Lower leg skin (tissue), 4 donors: ENCODE results near the gene AKIRIN2. TPM values are rescaled to one million over a fixed set of nuclear protein-coding genes. Genes with fewer than 3 reads are reported as not detected.
"Not testable (repeated sequence)": the region's sequence is repeated elsewhere in the genome, so short reads cannot be mapped to it uniquely, and the experiment has no call there.

Source experiments
- DNase-seq, 2 donors: peaks; one replicate each; pipeline ENCODE4 v3.0.0-alpha.2; 2019; ENCODE audit warnings: low spot score in 2 of 2
- H3K4me3 ChIP-seq: fragments of 200-600 bp; sonication (generic); 2 replicates; pipeline ENCODE4 v1.5.1; 2017; ENCODE audit warnings: mild to moderate bottlenecking, low read depth; ENCODE audit not compliant: poor library complexity, severe bottlenecking
- CTCF ChIP-seq, 3 donors: fragments of 450-650 bp; IDR thresholded peaks; one replicate each; pipeline ENCODE4 v1.5.1; 2016; ENCODE audit warnings: antibody characterized with exemption in 3 of 3, mild to moderate bottlenecking in 3 of 3, moderate library complexity in 2 of 3
- POLR2A ChIP-seq, 2 donors: fragments of 450-650 bp; IDR thresholded peaks; one replicate each; pipeline ENCODE4 v1.6.1; 2016 to 2017; ENCODE audit warnings: antibody characterized with exemption in 2 of 2, mild to moderate bottlenecking in 1 of 2, moderate library complexity in 1 of 2
- WGBS, 2 donors: methylation state at CpG; one replicate each; pipeline ENCODE4 v1.1.5; 2018; 5-methylcytosine and 5-hydroxymethylcytosine counted together
- intact Hi-C: fragments of 100-400 bp; cut with DNase I; formaldehyde crosslinking; loops from one replicate; pipeline ENCODE4 v1.15.0; 2023; ENCODE audit warnings: low total_unique reads
- total RNA-seq, 4 donors: library from RNA; depleted of rRNA; stranded (reverse); fragments of >200 nt; gene quantifications; one replicate each; pipeline ENCODE4 v1.1.0, GENCODE V29; 2016

Gene AKIRIN2
- total RNA-seq, 4 donors from 2014 or later = 11.2 to 30.3 (median 17.2) TPM

DNA sequence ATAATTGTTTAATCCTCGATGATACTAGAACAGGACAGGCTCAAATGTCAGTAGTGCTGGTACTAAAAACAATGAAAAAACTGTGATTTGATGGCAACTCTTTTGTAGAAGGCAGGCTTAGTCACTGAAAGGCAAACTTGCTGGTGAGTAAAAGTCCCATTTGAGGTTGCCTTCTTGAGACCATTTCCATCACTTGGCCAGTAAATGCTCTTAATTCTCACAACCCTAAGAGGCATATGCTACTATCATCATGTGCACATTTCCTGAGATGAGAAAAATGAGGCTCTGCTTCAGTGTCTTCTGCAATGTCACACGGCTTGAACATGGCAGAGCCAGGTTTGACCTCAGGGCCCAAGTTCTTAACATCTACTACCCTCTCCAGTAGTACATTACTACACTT lies 9.9 kb downstream of the AKIRIN2 start:
- 74 to 82% methylated on average over 2 of the region's 2 CpGs for WGBS, 2 donors
- TF ChIP-seq POLR2A (IDR thresholded peaks at IDR 0.05) (no peak), CTCF (IDR thresholded peaks at IDR 0.05) (no peak)

GRCh38 chr6:87690441-87690840 lies 11.6 kb downstream of the AKIRIN2 start:
- 92 to 93% methylated on average over 3 of the region's 3 CpGs for WGBS, 2 donors
- no peak for DNase-seq
- intact Hi-C loops = no loop called here
- TF ChIP-seq POLR2A (IDR thresholded peaks at IDR 0.05) (no peak), CTCF (IDR thresholded peaks at IDR 0.05) (no peak)
- no peak overlapping the region for H3K4me3 ChIP-seq

More for the DNA sequence above, 9.9 kb downstream of the AKIRIN2 start:
- H3K4me3 ChIP-seq = no peak overlapping the region
- intact Hi-C loops = no loop called here
- DNase-seq = no peak

DNA sequence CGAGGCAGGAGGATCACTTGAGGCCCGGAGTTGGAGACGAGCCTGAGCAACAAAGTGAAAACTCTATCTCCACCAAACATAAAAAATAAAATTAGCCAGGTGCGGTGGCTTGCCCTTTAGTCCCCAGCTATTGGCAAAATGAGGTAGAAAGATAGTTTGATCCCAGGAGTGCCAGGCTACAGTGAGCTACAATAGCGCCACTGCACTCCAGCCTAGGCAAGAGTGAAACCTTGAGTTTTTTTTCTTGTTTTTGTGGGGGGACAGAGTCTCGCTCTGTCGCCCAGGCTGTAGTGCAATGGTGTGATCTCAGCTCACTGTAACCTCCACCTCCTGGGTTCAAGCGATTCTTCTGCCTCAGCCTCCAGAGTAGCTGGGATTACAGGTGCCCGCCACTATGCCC lies 14.1 kb downstream of the AKIRIN2 start:
- H3K4me3 ChIP-seq, intact Hi-C loops, DNase-seq: not testable (repeated sequence)
- WGBS, 2 donors = 90 to 94% methylated on average over 9 of the region's 9 CpGs

DNA sequence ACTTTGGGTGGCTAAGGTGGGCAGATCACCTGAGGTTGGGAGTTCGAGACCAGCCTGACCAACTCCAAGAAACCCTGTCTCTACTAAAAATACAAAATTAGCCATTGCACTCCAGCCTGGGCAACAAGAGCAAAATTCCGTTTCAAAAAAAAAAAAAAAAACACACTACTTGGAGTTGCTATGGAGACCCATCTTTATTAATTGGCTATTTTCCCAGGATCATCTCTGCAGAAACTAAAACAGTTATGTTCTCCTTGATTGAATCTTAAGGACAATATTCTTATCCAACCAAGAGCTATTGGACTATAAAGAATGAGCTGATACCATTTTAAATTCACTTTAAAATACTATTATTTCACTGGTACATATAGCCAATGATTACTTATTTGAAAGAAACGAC lies 14.7 kb downstream of the AKIRIN2 start:
- WGBS, 2 donors = 69 to 70% methylated on average over 3 of the region's 3 CpGs
- TF ChIP-seq CTCF (IDR thresholded peaks at IDR 0.05) (no peak), POLR2A (IDR thresholded peaks at IDR 0.05) (no peak)
- intact Hi-C loops = no loop called here
- H3K4me3 ChIP-seq = no peak overlapping the region
- DNase-seq = no peak

DNA sequence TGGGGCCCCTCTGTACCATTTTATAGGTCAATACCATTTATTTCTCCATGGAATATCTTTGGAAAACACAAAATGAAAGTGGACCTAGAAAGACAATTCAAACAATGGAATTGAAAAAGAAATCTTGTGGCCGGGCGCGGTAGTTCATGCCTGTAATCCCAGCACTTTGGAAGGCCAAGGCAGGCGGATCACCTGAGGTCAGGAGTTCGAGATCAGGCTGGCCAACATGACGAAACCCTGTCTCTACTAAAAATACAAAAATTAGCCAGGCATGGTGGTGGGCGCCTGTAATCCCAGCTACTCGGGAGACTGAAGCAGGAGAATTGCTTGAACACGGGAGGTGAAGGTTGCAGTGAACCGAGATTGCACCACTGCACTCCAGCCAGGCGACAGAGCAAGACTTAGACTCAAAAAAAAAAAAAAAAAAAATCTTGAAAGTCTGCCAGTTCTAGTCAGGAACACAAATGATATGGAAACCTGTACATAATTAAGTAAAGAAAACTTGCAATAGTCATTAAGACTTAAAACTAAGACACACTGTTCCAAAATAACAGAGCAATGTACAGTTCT lies 15.3 kb downstream of the AKIRIN2 start:
- H3K4me3 ChIP-seq, intact Hi-C loops, DNase-seq: not testable (repeated sequence)
- whole genome bisulfite sequencing, 2 donors = 89 to 93% methylated on average over 11 of the region's 11 CpGs

DNA sequence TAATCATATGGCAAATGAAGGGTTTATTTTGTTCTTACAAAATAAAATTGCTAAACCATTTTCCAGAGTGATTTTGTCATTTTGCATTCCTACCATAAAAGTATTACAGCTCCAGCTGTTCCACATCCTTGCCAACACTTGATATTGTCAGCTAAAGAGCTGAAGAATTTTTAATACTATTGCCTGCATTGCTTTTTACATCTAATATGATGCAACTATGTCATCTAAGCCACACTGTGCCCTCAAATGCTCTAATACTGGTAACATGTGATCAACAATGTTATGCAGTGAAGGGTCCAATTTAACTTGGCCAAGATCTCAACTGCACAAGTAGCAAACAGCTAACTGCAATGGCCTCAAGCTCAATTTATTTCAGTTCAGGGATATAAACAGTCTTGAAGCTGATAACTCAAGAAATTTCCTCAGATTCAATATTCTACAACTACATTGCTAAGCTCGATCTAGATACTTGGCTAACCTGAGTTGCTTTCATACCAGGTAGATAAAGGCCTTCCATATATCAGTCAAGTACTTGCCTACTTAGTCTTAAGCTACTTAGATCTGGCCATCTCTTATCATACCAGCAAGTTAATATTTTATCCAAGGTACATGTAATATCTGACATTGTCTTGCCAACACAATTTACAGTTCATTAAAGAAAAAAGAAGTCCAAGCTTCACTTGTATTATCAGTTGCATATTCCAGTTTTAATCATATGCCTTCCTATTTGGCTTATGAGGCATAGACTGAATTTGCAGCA lies 17.0 kb downstream of the AKIRIN2 start:
- TF ChIP-seq CTCF (IDR thresholded peaks at IDR 0.05) (no peak), POLR2A (IDR thresholded peaks at IDR 0.05) (no peak)
- 90 to 100% methylated on average over 1 of the region's 1 CpG for WGBS, 2 donors
- intact Hi-C loops = no loop called here
- no peak for DNase-seq
- no peak overlapping the region for H3K4me3 ChIP-seq

DNA sequence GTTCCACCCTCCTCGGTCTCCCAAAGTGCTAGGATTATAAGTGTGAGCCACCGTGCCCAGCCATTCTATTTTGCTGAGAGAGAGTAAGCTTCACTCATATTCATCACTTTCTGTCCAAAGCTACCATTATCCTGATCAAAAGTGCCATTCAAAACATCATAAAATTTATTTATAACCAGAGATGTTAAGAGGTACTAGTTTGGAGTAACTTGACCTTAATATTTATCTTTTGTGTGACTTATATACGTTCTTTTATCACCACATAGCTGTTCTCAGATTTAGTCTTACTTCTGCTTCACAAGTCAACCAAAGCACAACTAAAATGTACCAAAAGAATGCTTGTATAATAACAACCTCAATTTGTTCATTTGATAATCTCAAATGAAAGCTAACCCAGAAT lies 18.1 kb downstream of the AKIRIN2 start:
- intact Hi-C loops = no loop called here
- TF ChIP-seq CTCF (IDR thresholded peaks at IDR 0.05) = no peak
- 75 to 94% methylated on average over 3 of the region's 3 CpGs for WGBS, 2 donors
- H3K4me3 ChIP-seq = no peak overlapping the region
- DNase-seq = no peak
